Skin epidermis (tissue), 12 donors: ENCODE results near the gene MRPL27.
"Not testable (repeated sequence)": the region's sequence is repeated elsewhere in the genome, so short reads cannot be mapped to it uniquely, and the experiment has no call there.

Source experiments
- H3K27ac ChIP-seq, 21 experiments: fragments of 200-600 bp; sonication (generic) in 11 of 21; one replicate each; pipeline ENCODE4 v1.5.0; 2020; ENCODE audit warnings: mild to moderate bottlenecking in 3 of 21, inconsistent platforms in 2 of 21, moderate library complexity in 2 of 21
- H3K4me3 ChIP-seq, 7 experiments: fragments of 200-600 bp; sonication (generic) in 2 of 7; one replicate each; pipeline ENCODE4 v1.5.0; 2020; ENCODE audit warnings: inconsistent platforms in 2 of 7, mild to moderate bottlenecking in 2 of 7, moderate library complexity in 1 of 7

The MRPL27 gene

GRCh38 chr17:50349243-50349600 is 23.8 kb downstream of the MRPL27 start:
- H3K27ac ChIP-seq, result no peak overlapping the region
- no peak overlapping the region for H3K4me3 ChIP-seq

- Histone ChIP-seq H3K27ac (no peak overlapping the region), H3K4me3 (no peak overlapping the region)
Observed at GRCh38 chr17:50348522-50349242, 24.3 kb downstream of the MRPL27 start.

GRCh38 chr17:50347894-50348291 is 25.1 kb downstream of the MRPL27 start:
- H3K27ac ChIP-seq, result no peak overlapping the region
- no peak overlapping the region for H3K4me3 ChIP-seq

- H3K27ac ChIP-seq, result peak overlapping the region in 16 of 21 experiments; percentile 67 to 89 (median 77)
- peak overlapping the region; percentile 78 to 87 (median 82) for H3K4me3 ChIP-seq
Observed at GRCh38 chr17:50347117-50347893, 25.7 kb downstream of the MRPL27 start.

GRCh38 chr17:50346313-50347116 is 26.5 kb downstream of the MRPL27 start:
- Histone ChIP-seq H3K4me3 (peak overlapping the region; percentile 78 to 87 (median 82)), H3K27ac (peak overlapping the region; percentile 31 to 89 (median 77))

- peak within 1 kb of the TSS; percentile 78 to 87 (median 82) for H3K4me3 ChIP-seq
- H3K27ac ChIP-seq, result peak within 1 kb of the TSS; percentile 31 to 89 (median 77)
Observed at GRCh38 chr17:50345432-50346312, 27.3 kb downstream of the MRPL27 start, which contains the start of gene XYLT2. Gene XYLT2 (plus strand): TSS chr17:50346126. CDS start chr17:50346141, 15 bp downstream.

- Histone ChIP-seq H3K4me3 (peak overlapping the region in 1 of 7 experiments; percentile 82), H3K27ac (peak overlapping the region in 2 of 21 experiments; percentile 55 to 89)
Observed at GRCh38 chr17:50344731-50345365, 28.1 kb downstream of the MRPL27 start.

GRCh38 chr17:50339381-50339780 is 33.6 kb downstream of the MRPL27 start:
- Histone ChIP-seq H3K27ac (no peak overlapping the region), H3K4me3 (no peak overlapping the region)

- Histone ChIP-seq H3K4me3 (no peak overlapping the region), H3K27ac (no peak overlapping the region)
Observed at GRCh38 chr17:50338645-50339044, 34.3 kb downstream of the MRPL27 start.

- Histone ChIP-seq H3K4me3 (no peak overlapping the region), H3K27ac (no peak overlapping the region)
Observed at GRCh38 chr17:50337956-50338355, 35.0 kb downstream of the MRPL27 start.

- not testable (repeated sequence) for H3K27ac ChIP-seq, H3K4me3 ChIP-seq
Observed at GRCh38 chr17:50333291-50334057, 39.5 kb downstream of the MRPL27 start.

GRCh38 chr17:50332196-50332595 is 40.8 kb downstream of the MRPL27 start:
- no peak overlapping the region for H3K4me3 ChIP-seq
- no peak overlapping the region for H3K27ac ChIP-seq

- no peak overlapping the region for H3K4me3 ChIP-seq
- H3K27ac ChIP-seq, result no peak overlapping the region
Observed at GRCh38 chr17:50331085-50331791, 41.7 kb downstream of the MRPL27 start.

GRCh38 chr17:50330151-50330775 is 42.7 kb downstream of the MRPL27 start:
- Histone ChIP-seq H3K4me3 (no peak overlapping the region), H3K27ac (no peak overlapping the region)

- H3K27ac ChIP-seq, result no peak overlapping the region
Observed at GRCh38 chr17:50329716-50330115, 43.3 kb downstream of the MRPL27 start.

GRCh38 chr17:50328363-50329325 is 44.3 kb downstream of the MRPL27 start:
- H3K27ac ChIP-seq, result no peak overlapping the region

More at GRCh38 chr17:50329716-50330115, 43.3 kb downstream of the MRPL27 start:
- no peak overlapping the region for H3K4me3 ChIP-seq

More at GRCh38 chr17:50328363-50329325, 44.3 kb downstream of the MRPL27 start:
- H3K4me3 ChIP-seq, result no peak overlapping the region
